Left ventricle myocardium inferior (tissue), 1 donor: ENCODE results near the gene PTPRC. TPM values are rescaled to one million over a fixed set of nuclear protein-coding genes. Genes with fewer than 3 reads are reported as not detected.

Source experiments
- DNase-seq: peaks from one replicate; pipeline ENCODE4 v3.0.0-alpha.2; 2020
- H3K27ac ChIP-seq: fragments of 200-600 bp; replicated peaks from 2 replicates; pipeline ENCODE4 v1.8.0; 2021
- H3K27me3 ChIP-seq: fragments of 200-600 bp; 2 replicates; pipeline ENCODE4 v1.8.0; 2021; ENCODE audit warnings: low read depth
- H3K36me3 ChIP-seq: fragments of 200-600 bp; 2 replicates; pipeline ENCODE4 v1.8.0; 2021
- H3K4me1 ChIP-seq: fragments of 200-600 bp; 2 replicates; pipeline ENCODE4 v1.8.0; 2021
- H3K4me3 ChIP-seq: fragments of 200-600 bp; 2 replicates; pipeline ENCODE4 v1.8.0; 2021; ENCODE audit warnings: mild to moderate bottlenecking, moderate library complexity
- H3K9me3 ChIP-seq: fragments of 200-600 bp; replicated peaks from 2 replicates; pipeline ENCODE4 v1.8.0; 2021
- intact Hi-C: fragments of 100-400 bp; cut with micrococcal nuclease; formaldehyde crosslinking; loops from one replicate; pipeline ENCODE4 v1.11.0; 2022
- total RNA-seq: library from RNA; stranded (reverse); fragmentation: NEBNext Ultra II Directional; extraction: Animal tissue kit (Norgen Biotek cat#: 25700); gene quantifications from one replicate; pipeline ENCODE4 v1.2.1, GENCODE V29; 2021
- TF ChIP-seq, protein P1 (sequence below): fragments of 200-600 bp; IDR thresholded peaks from 2 replicates; pipeline ENCODE4 v1.8.0; 2021; ENCODE audit warnings: antibody characterized with exemption, mild to moderate bottlenecking, borderline replicate concordance
- donor health status: DM: no; HTN: yes; CAD: no; lungs with severe emphysema.

Gene PTPRC
- total RNA-seq, 1 donor from 2014 or later, result 7.5 TPM

DNA sequence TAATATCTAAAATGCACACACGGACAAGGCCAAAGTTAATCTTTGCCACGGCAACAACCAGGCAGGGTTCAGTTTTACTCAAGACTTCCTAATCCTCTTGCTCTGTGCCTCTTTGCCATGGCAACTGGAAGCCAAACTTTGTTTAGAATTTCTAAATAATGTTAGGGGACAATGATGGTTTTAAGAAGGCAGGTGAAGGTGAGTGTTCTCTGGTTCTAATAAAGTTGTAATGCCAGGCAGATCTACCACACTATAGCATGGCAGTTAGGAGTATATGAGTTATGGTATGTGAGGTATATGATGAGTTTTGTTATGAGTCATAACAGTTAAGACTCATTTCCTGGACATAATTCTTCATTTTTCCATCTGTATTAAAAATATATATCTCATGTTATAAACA lies 2.7 kb downstream of the PTPRC start:
- Histone ChIP-seq H3K27ac (no peak overlapping the region), H3K9me3 (no peaks in the 10 kb centered on the region), H3K36me3 (no peaks in the 10 kb centered on the region), H3K27me3 (no peaks in the 10 kb centered on the region), H3K4me3 (no peak overlapping the region), H3K4me1 (no peaks in the 10 kb centered on the region)
- intact Hi-C loops, result no loop called here
- TF ChIP-seq, protein P1, sequence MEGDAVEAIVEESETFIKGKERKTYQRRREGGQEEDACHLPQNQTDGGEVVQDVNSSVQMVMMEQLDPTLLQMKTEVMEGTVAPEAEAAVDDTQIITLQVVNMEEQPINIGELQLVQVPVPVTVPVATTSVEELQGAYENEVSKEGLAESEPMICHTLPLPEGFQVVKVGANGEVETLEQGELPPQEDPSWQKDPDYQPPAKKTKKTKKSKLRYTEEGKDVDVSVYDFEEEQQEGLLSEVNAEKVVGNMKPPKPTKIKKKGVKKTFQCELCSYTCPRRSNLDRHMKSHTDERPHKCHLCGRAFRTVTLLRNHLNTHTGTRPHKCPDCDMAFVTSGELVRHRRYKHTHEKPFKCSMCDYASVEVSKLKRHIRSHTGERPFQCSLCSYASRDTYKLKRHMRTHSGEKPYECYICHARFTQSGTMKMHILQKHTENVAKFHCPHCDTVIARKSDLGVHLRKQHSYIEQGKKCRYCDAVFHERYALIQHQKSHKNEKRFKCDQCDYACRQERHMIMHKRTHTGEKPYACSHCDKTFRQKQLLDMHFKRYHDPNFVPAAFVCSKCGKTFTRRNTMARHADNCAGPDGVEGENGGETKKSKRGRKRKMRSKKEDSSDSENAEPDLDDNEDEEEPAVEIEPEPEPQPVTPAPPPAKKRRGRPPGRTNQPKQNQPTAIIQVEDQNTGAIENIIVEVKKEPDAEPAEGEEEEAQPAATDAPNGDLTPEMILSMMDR, result no peak
- DNase-seq, result no peak

DNA sequence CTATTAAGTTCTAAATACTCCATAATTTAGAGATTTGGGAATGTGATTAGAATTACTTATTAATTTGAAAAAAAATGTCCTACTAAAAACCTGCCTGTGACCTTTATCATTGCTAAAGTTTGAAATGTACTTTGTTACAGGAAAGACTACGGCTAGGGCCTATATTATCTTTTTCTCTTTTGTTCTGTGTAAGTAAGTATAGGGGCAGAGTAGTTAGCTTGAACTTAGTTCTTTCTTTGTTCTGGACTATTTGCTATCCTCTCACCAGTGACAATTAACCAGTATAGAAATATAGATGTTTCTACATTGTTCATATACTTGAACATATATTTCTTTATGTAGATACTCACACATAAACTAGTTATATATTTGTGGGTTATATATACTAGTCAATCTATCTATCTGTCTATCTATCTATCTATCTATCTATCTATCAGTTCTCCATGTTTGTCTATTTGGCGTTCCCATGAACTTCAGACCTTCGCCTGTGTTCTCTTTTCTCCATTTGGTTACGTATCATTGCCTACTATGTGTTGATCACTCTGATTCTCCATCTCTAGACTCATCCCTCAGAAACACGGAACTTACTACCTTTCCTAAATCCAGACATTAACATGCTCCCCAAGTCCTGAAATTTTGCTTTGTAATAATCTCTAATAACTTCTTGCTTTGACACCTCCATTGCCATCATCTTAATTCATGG lies 3.3 kb downstream of the PTPRC start:
- intact Hi-C loops, result no loop called here
- Histone ChIP-seq H3K4me1 (no peaks in the 10 kb centered on the region), H3K27me3 (no peaks in the 10 kb centered on the region), H3K9me3 (no peaks in the 10 kb centered on the region), H3K4me3 (no peak overlapping the region), H3K27ac (no peak overlapping the region), H3K36me3 (no peaks in the 10 kb centered on the region)
- TF ChIP-seq, protein P1, result no peak
- DNase-seq, result no peak

DNA sequence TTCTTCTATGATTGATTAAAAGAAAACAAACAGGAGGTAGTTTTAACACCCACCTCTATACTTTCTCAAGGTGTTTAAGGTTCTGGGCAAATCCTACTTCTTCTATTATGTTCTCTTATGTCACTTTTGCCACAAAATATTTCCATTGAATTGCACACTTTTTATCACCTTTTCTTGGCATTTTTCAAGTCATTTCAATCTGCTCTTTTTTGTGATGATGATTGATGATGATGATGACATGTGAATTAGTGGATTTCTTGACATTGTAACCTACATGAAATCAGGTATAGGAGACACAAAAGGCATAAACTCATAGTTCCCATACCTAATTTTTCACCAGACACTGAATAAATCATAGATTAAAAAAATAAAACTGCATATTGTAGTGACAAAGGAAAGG lies 4.1 kb downstream of the PTPRC start:
- TF ChIP-seq, protein P1, result no peak
- no peak overlapping the region for H3K27ac ChIP-seq
- no peaks in the 10 kb centered on the region for H3K9me3 ChIP-seq
- no peak overlapping the region for H3K4me3 ChIP-seq
- DNase-seq, result no peak
- H3K36me3 ChIP-seq, result no peaks in the 10 kb centered on the region
- intact Hi-C loops, result no loop called here
- no peaks in the 10 kb centered on the region for H3K27me3 ChIP-seq
- no peaks in the 10 kb centered on the region for H3K4me1 ChIP-seq

DNA sequence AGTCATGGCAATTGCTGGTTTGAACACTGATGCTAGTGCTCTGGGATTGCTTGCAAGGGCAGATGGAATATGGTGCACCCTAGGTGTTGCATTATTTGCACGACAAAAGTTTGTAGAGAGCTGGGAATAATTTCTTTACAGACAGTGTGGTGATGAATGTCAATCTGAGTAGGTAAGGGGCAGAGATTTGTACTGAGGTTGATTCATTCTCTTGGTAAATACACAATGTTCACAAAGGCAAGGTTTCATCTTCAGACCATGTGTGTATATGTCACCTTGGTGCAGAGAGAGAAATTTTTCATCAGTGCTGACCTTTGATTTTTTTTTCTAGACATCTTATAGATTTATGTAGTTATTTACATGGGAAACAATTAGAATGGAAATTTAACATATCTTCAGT lies 5.0 kb downstream of the PTPRC start:
- Histone ChIP-seq H3K27ac (no peak overlapping the region), H3K4me1 (no peaks in the 10 kb centered on the region), H3K27me3 (no peaks in the 10 kb centered on the region), H3K36me3 (no peaks in the 10 kb centered on the region), H3K4me3 (no peak overlapping the region), H3K9me3 (no peaks in the 10 kb centered on the region)
- no peak for DNase-seq
- TF ChIP-seq, protein P1, result no peak
- intact Hi-C loops, result no loop called here

DNA sequence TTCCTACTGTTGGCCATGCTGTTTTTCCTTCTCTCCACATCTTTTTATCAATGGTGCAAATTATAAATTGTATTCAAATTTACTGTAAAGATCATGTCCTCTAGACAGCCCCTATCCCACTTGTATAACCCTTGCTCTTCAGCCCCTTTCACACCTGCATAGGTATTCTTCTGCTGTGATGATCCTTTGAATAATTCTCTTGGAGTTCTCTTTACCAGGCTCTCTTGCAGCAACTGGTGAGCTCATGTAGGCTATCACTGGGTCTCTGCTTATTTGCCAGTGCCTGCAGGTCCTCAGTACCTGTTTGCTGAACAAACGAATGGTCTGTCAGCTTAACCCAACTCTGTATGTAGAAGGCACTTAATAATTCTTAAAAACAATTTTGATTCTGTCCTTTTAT lies 8.2 kb downstream of the PTPRC start:
- no peak overlapping the region for H3K27ac ChIP-seq
- DNase-seq, result no peak
- intact Hi-C loops, result no loop called here
- H3K27me3 ChIP-seq, result no peaks in the 10 kb centered on the region
- H3K9me3 ChIP-seq, result no peaks in the 10 kb centered on the region
- no peaks in the 10 kb centered on the region for H3K36me3 ChIP-seq
- H3K4me3 ChIP-seq, result no peak overlapping the region
- TF ChIP-seq, protein P1, result no peak
- no peaks in the 10 kb centered on the region for H3K4me1 ChIP-seq
